NCI-H510A (cell line): ENCODE results near the gene ETV3.

Experiments used
- DNase-seq: peaks from one replicate; lab custom pipeline; 2025; lab: John Stamatoyannopoulos, UW

The ETV3 gene

DNA sequence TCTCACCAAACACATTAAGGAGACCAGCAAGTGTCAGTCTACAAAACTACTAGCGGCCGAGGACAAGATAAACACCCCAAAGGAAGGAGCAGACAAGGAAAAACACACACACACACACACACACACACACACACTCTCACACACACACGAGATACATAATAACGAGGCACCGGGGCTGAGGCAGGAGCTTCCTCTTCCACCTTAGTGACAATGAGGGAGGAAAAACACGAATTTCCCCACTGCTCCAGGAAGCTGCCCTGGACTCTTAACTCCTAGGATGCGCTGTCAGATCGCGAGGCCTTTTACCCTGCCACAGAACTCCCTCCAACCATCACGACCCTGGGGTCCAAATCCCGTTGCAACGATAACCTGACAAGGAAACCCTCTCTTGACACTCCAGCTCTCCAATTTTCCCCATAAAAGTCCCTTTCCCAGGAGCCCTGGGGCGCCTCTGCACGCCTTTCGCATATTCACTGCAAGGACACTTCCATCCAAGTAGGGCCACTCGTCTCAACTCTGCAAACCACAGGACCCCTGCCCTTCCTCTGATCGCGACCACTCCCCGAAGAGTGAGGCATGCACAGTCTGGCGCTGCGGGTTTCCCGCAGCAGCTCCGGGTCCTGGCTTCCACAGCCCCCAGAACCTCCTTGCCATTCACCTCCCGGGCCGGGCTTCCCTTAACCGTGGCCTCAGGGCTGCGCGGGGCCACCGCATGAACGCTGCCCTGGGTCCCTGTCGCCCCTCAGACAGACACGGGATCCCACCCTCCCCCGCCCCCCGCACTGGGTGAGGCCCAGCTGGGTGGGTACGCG lies 581 bp downstream of the ETV3 start:
- DNase-seq, result no peak

DNA sequence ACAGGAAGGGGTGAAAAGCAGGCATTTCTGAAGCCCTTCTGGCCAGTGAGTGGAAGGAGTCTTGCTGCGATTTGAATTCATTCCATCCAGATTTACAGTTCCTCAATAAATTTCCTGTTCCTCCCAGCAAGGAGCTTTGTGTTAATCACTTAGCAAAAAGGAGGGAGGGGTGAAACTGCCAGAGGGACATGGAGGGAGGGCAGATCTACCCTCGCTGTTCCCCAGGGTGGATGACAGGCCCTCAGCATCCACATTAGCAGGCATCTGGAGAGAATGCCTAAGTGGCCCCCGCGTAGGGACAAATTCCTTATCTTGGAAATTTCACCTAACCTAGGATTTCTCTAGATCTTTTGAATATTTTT lies 1.2 kb downstream of the ETV3 start:
- no peak for DNase-seq

DNA sequence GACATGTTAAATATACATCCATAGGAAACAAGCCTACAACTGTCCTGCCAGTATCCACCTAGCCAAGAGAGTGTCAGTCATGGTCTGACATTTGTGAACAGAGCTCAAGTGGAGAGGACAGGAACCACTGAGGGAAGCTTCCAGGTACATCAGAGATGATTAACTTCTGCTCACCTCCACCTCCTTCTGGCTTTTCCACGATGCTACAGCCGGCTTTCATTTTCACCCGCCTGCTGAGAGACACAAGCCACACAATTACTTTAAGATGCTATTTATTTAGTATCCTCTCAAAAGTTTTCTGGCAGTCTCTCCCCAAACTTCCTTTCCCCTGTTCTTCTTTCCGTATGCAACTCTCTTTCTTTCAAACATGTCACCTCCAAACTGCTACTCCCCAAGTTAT lies 2.1 kb downstream of the ETV3 start:
- no peak for DNase-seq

DNA sequence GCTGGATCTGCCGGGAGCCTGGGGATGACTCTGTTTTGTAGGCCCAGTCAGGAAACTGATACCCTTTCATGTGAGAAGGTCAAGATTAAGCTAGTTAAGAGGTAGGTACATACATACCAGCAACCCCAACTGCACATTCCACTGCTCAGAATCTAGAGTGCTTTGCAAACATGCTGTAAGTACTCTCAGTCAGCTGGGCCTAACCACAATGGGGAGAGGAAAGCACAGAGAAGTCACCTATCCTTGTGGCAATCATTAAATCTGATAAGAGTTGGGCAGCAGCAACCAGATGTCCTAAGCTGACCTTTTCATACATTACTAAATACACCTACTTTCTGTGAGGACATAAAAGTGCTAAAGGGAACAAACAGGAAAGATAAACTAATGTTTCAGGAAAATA lies 2.5 kb downstream of the ETV3 start:
- no peak for DNase-seq

DNA sequence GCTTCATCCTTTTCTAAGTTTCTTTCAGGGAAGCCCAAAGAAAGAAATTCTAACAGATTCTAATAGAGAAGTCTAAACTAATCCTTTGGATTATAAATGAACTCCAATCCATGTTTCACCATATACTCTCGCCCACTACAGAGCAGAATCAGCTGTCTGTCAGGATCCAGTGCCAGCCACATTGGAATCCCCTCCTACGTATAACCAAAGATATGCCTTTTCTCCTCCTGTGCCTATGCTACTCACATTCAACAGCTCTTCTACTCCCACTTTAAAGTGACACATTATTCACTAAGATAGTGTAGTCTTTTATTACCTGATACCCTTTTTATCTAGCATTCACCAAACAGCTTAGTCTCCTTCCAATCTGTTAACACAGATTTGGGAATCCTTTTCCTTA lies 3.1 kb downstream of the ETV3 start:
- no peak for DNase-seq

DNA sequence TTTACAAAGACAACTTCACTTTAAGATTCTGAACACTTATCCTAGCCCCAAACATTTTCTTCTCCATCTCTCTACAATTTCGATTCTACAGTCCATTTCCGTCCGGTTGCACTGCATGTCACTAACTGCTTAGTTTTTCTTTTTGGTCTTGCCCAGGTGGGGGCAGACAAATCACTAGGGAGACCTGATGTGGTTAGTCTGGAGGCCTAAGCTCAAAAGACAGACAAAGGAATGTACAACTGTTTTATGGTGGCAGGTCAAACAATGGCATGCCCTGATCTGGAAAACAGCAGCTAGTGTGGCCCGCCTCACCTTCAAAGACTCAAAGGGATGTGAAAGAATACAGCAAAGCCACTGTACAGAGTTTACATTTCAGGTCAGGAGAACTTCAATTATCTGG lies 3.8 kb downstream of the ETV3 start:
- no peak for DNase-seq

DNA sequence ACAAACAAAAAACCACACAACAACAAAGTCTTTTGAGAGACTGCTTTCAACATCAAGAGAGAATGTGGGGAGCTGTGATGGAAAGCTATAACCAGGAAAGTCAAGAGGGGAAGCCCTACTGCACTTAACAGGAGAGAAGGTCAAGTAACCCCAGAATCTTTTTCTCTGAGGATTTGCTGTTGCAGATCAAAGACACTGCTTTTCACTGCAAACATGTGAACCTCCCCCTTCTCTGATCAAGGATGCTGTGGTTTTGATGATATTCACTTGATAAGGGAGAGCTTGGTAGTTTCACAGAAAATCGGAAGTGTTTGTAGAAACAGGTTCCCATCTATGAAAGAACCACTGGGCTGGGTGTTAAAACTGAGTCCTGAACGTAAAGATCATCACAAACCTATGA lies 4.8 kb downstream of the ETV3 start:
- DNase-seq, result no peak

DNA sequence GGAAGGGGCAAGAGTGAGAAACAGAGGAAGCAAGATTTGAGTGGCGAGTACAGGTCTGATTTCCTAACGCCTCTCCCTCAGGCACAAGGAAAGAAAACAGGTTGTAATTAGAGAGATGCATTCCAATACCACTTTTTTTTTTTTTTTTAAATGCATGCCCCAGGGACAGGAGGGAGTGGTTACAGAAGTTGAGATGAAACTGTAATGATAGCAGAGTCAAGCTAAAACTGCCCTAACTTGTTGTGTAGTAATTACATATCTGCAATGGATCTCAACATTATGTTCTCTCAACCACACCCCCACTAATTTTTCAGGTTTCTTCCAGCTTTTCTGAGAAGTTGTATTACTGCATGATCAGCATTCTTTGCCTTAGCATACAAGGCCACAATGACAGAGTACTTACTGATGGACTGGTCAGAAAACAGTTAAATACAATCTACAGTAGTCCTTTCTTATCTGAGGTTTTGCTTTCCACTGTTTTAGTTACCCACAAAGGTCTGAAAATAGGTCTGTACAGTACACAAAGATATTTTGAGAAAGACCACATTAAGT lies 5.5 kb downstream of the ETV3 start:
- no peak for DNase-seq

DNA sequence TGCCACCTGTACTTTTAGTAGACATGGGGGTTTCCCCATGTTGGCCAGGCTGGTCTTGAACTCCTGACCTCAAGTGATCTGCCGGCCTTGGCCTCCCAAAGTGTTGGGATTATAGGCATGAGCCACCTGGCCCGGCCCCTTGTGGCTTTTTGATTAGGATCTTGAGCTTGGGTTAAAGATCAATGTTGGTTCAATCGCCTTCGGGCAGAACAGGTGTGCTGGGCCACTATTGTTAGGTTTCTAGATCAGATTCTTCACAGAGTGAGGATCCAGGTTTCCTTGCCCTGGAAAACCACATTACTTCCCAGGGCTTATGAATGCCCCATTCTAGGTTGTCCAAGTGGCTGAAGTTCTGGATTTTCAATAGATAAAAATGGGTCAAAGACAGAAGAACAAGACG lies 6.1 kb downstream of the ETV3 start:
- DNase-seq, result no peak

DNA sequence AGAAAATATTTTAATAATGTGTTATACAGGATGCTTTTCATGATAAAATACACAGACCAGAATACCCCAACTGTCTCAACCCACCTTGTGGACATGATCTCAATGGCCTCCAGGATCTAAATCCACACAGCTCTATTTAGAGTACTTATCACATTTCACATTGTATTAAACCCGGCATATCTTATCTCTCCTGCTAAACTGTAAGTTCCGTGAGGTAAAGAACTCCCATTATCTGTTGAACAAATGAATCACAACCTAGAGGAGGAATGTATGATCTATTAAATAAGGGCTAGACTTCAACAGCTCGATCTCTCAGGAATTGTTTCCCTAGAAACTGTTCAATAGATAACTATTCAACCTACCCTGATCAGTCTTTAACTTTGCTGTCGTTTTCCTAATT lies 6.9 kb downstream of the ETV3 start:
- DNase-seq, result no peak

DNA sequence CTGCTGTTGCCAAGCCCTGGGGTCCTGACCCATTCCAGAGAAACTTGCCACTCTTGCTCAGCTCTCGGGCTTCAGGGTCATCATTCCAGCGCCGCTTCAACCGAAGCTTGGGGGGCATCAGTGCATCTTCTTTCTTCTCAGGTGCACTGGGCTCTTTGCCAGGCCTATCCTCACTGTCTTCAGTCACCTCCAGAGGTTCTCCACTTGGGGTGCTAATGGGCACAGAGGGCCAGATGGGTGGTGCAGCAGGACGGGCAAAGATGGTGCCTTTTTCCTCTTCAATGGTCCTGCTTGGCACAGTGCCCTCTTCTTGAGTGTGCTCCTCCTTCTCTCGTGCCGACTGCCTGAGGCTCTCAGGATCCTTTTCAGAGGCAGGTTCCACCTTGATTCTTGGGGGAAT lies 13.3 kb downstream of the ETV3 start:
- no peak for DNase-seq

DNA sequence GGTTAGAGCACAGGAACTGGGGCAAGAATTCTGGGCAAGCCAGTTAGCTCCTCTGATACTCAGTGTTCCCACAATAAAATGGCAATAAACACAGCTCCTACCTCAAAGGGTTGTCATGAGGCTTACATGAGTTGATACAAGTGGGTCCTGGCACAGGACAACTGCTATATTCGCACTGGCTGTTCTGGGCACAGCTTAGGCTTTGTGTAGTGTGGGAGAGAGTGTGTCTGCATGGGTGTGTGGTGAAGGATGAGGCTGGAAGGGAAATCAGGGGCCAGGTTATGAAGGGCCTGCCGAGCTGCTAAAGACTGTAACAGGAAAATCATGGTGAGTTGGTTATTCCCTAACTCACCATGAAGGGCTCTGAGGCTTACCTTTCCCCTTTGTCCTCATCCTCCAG lies 18.7 kb downstream of the ETV3 start:
- DNase-seq, result no peak

DNA sequence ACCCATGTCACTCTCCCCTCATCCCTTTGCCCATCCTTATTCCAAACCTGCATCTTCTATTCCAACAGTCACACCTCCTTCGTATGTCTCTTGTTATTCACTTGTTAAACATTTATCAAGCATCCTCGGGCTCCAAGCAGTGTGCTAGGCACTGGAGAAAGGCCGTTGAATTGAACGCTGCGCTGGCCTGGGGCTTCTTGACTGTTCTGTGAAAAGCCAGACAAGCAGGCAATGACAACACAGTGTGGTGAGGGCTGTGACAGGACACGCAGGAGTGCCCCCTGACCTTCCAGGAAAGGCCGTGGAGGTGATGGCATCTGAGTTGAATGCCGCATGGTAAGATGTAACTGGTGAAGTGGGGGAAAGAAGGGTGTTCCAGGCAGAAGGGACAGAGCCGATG lies 19.2 kb downstream of the ETV3 start:
- no peak for DNase-seq

DNA sequence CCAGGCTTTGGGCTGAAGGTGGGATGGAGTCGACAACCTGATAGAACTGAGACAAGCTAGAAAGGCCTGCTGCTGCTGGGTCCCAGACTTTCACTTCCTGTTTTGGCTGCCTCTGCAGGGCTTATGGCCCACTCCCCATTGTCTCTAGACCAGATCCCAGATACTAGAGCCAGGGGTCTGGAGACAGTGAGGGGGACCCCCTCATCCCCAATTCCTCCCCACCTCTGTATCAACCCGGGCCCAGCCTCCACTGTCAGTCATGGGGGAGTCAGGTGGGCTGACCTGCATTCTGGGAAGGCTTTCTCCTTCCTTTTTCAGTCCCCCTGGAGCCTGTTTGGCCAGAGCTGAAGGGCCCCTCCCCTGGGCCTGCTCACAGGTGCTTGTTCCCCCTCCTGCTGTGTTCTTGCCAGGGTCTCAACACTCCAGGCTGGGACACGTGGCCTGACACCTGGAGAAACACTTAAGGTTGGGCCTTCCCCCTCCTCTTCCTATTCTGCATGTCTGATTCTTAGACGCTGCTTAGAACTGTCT lies 20.6 kb downstream of the ETV3 start:
- no peak for DNase-seq

DNA sequence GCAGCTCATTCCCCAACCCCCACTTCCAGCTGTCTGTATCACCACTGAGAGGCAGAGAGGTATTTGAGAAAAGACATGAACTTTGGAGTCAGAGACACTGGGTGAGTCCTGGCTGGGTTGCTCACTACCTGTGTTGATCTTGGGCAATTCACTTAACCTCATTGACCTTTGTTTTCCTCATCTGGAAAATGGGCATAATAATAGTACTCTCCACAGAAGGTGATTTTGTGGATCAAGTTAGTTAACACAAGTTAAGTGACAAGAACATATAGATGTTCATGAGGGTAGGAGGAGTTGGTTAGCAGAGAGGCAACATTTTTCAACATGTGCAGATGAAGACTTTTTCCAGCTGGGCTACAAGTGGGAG lies 21.5 kb downstream of the ETV3 start:
- DNase-seq, result no peak

DNA sequence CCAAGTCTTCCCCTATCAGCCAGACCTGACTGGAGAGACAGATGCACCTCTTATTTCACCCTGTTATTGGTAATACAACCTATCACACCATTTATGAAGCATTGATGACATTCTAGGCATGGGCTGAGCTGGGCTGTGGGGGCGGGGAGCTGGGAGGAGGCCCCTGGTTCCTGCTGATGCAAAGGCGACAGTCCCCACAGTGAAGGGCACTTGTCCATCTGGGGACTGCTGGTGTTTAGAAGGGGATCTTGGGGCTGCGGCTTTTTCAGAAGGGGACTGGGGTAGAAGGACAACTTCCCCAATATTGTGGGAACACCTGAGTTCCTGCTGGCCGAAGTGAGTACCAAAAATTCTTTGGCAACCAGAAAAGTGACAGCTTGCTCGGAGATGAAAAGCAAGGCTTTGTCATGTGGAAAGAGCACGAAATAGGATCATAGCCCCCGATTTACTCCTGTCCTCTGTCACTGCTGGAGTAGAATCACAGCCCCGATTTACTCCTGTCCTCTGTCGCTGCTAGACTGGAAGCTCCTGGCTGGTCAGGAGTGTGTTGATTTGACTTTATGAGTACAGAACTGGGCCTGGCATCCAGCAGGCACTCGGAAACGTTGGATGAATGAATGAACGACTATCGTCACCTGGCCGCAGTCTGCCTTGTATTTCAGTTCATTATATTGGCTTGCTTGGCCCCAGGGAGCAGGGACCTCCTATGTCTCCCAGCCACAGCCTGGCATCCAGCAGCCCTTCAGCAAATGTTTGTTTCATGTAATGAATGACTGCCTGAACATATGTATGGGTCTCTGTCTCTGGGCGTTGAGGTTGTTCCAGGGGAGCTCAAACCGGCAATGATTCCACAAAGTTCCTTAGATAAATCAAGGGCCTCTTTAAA lies 22.1 kb downstream of the ETV3 start:
- DNase-seq, result no peak

DNA sequence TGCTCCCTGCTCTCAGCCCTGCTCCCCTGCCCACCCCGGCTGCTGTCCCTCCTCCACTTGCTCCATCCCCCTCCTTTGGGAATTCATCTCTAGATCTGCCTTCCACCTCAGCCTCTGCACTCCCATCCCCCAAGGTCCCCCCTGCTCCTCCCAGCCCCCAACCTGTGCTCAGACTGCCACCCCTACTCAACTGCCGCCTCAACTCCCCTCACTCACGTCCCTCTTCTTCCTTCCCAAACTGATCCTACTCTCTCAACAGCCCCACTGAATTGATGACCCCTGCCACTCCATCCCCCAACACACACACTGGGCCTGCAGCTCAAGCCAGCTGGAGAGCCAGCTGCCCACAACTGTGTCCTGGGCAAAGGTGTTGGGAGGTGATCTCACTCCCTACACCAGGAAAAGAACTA lies 22.8 kb downstream of the ETV3 start:
- no peak for DNase-seq

DNA sequence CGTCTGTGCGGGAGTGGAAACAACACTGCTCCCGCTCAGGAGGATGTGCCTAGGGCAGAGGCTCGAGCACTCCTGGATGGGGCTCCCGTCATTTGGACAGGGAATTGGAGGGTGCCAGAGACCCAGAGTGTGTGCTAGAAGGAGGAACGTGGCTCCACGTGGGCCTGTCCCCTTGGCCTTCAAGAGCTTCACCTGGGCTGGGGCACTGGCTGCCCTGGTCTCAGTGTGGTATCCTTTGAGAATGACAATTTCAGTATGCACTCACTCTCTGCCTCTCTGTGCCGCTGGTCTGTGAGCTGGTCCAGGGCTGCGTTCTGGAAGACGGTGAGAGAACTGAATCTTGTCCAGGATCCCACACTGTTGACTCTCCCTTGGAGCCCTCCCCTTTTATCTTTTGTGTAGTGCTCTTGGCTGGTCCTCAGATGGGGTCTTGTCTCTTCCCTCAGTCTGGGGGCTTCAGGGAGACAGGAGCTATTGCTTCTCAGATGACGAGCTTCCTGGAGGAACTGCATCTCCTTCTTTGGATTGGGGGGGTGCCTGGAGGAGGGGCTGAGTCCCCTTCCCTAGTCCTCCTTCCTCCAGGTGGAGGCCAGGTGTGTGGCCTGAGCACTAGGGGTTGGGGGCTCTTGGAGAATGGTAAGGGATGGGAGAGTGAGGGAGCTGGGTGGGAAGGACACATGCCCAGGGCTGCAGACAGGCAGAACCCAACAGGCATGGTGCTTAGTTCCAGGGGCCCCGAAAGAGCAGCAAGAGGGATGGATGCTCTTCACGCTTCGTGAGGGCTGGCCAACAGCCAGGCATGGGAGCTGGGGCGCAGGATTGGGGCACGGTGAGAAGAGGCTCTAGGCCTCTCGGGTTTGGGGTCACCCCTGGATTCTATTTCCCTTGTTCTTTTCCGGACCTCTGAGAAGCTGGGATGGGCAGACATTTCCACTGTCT lies 23.7 kb downstream of the ETV3 start:
- DNase-seq, result no peak

DNA sequence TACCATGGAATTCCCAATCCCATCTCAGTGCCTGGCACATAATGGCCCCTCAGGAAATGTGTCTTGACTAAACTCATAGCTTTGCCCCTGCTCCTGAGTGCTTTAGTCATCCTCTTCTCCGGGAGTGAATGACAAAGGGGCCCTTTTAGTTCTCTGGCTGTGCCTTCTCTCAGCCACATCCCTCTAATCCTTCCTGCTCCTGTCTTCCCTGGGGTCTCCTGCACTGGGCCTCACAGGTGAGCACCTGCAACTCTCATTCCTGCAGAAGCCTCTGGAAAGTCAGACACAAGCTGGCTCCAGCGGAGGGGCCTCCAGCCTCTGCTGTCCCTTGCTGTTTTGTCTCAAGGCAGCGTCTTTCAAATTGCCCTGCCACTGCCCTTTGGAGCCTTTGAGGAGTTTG lies 24.6 kb downstream of the ETV3 start:
- no peak for DNase-seq

DNA sequence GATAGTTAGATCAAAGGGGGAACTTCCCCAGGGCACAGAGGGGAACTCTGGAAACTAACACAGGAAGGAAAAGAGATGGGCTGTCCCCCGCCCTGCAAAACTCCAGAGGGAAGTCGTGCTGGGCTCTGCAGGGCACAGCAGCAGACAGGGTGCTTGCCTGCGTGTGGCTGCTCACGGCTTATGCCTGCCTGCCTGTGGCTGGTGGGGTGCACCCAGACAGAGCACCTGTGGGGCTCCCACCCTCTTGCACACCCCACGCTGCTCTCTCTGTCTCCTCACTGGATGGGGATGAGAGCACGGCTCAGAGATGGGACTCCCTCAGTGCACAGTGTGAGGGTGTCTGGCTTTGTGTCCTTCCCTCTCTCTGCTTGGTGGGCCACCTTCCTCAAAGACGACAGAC lies 25.1 kb downstream of the ETV3 start:
- no peak for DNase-seq

DNA sequence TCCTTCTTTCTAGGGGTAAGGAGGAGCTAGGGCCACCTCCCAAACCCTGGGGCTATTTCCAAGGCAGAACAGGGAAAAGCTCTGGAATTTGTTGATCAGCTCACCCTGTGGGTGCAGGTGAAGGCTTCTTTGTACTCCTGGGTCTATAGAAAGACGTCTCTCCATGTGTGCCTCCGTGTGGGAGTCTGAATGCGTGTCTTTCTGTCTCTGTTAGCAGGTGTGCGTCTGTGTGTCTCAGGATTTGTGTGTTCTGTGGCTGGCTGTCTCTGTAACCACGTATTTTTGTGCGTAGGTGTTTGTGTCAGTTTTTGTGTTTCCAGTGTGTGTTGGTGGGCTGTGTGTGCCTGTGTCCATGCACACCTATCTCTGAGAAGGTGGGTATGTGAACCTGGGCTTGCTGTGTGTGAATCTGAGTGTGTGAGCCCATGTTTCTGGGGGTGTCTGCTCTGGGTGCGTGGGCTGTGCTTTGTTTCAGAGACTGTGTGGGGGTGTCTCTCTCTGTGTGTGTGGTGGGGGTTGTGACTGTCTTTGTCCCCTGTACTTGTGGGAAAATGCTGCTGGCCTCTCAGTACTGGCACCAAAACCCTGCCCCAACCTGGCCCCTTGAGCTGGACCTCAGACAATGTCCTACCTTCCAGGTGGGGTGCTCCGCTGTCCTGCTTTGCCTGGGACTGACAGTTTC lies 25.9 kb downstream of the ETV3 start:
- no peak for DNase-seq
